Measurements from ENCODE around the gene SAMMSON. TPM values are rescaled to one million over a fixed set of nuclear protein-coding genes. Genes with fewer than 3 reads are reported as not detected.

SAMMSON gene
- polyA plus RNA-seq, 1 donor (not counting 4 experiments of a cell fraction or from before 2014, with no cell fraction given), result not detected

DNA sequence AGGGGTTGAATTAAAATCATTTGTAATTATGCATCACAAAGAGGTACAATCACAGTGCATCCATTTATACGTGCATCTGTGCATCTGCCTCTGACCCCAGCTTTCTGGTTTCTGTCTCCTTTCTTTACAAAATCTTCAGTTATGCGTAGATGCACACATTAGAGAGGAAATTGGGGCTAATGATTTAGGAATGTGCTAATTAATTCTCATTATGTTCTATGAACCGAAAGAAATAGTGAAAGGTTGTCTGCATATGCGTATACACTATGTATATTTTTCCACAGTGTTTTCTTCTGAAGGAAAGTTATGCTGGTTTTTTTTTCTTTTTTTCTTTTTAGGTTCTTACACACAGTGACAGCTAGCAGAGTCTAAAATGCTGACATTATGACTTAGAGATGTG, 71.6 kb downstream of the SAMMSON start:
- dilution Hi-C loops (cut with MboI; ENCODE audit: extremely low pct_ligation_motif_present, low sequenced_read_pairs), result no loop called here
- no peak for FAIRE-seq
- no peaks in the 10 kb centered on the region for H3K36me3 ChIP-seq (ENCODE audit: control insufficient read depth in 2 of 2, extremely low read depth in 1 of 2, insufficient read depth in 2 of 2, low read length in 2 of 2)

DNA sequence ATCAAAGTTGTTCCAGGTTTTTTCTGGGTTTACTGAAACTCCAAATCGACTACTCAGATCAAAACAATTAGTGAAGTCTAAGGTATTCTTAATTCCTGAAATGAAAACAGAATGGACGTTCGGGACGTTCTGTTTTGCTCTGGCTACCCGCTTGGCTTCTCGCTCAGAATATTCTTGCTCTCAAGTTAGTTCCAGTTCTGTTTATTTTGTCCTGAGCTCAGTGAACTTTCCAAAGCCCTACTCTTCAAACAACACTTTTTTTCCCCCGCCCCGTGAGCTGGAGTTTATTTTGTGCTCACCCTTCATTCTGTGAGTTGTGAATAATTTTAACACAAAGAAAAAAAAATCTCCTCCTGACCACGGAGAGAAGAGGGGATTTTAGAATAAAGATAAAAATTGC, 72.6 kb downstream of the SAMMSON start:
- H3K27me3 ChIP-seq (ENCODE audit: control insufficient read depth, extremely low read depth, insufficient read depth, low read length), result peaks cover 3% of the 10 kb centered on the region
- FAIRE-seq (no peak), DNase-seq (ENCODE audit: low read depth, low spot score) (no peak)
- H3K36me3 ChIP-seq (ENCODE audit: control insufficient read depth in 2 of 2, extremely low read depth in 1 of 2, insufficient read depth in 2 of 2, low read length in 2 of 2), result no peaks in the 10 kb centered on the region
- dilution Hi-C loops (cut with MboI; ENCODE audit: extremely low pct_ligation_motif_present, low sequenced_read_pairs), result no loop called here
- H3K4me2 ChIP-seq (ENCODE audit: control insufficient read depth, extremely low read depth, insufficient read depth, low read depth, low read length), result no peak overlapping the region
- TF ChIP-seq, protein P1, sequence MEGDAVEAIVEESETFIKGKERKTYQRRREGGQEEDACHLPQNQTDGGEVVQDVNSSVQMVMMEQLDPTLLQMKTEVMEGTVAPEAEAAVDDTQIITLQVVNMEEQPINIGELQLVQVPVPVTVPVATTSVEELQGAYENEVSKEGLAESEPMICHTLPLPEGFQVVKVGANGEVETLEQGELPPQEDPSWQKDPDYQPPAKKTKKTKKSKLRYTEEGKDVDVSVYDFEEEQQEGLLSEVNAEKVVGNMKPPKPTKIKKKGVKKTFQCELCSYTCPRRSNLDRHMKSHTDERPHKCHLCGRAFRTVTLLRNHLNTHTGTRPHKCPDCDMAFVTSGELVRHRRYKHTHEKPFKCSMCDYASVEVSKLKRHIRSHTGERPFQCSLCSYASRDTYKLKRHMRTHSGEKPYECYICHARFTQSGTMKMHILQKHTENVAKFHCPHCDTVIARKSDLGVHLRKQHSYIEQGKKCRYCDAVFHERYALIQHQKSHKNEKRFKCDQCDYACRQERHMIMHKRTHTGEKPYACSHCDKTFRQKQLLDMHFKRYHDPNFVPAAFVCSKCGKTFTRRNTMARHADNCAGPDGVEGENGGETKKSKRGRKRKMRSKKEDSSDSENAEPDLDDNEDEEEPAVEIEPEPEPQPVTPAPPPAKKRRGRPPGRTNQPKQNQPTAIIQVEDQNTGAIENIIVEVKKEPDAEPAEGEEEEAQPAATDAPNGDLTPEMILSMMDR (optimal IDR thresholded peaks at IDR 0.05 in 1 of 3, IDR thresholded peaks at IDR 0.05 in 1 of 3, conservative IDR thresholded peaks at IDR 0.05 in 1 of 3; ENCODE audit: extremely low read depth in 1 of 3, insufficient read depth in 2 of 3, low read length in 3 of 3), result no peak
- TF ChIP-seq EZH2 (IDR thresholded peaks at IDR 0.05; ENCODE audit: low read length), result no peak
- no peak overlapping the region for H3K4me3 ChIP-seq (ENCODE audit: control insufficient read depth in 2 of 3, extremely low read depth in 1 of 3, insufficient read depth in 2 of 3, low read depth in 1 of 3, low read length in 3 of 3)
- no peaks in the 10 kb centered on the region for H3K79me2 ChIP-seq (ENCODE audit: control insufficient read depth, insufficient read depth, low read length)
- H3K9ac ChIP-seq (ENCODE audit: control insufficient read depth, extremely low read depth, insufficient read depth, low read length), result no peak overlapping the region
- H3K4me1 ChIP-seq (ENCODE audit: control insufficient read depth, extremely low read depth, insufficient read depth, low read length), result no peaks in the 10 kb centered on the region
- H3K9me3 ChIP-seq (ENCODE audit: control insufficient read depth, low read depth, low read length), result no peaks in the 10 kb centered on the region
- no peak overlapping the region for H2AFZ ChIP-seq (ENCODE audit: control insufficient read depth, low read length)
- no peak overlapping the region for H3K27ac ChIP-seq (ENCODE audit: control insufficient read depth, insufficient read depth, low read length)
- H3K9me1 ChIP-seq (ENCODE audit: control insufficient read depth, extremely low read depth, insufficient read depth, low read length), result no peaks in the 10 kb centered on the region
- no peaks in the 10 kb centered on the region for H4K20me1 ChIP-seq (ENCODE audit: control insufficient read depth, extremely low read depth, insufficient read depth, low read length)

More for the DNA sequence above, 71.6 kb downstream of the SAMMSON start:
- Histone ChIP-seq H3K4me3 (ENCODE audit: control insufficient read depth in 2 of 3, extremely low read depth in 1 of 3, insufficient read depth in 2 of 3, low read depth in 1 of 3, low read length in 3 of 3) (no peak overlapping the region), H3K27ac (ENCODE audit: control insufficient read depth, insufficient read depth, low read length) (no peak overlapping the region), H3K4me2 (ENCODE audit: control insufficient read depth, extremely low read depth, insufficient read depth, low read depth, low read length) (no peak overlapping the region), H4K20me1 (ENCODE audit: control insufficient read depth, extremely low read depth, insufficient read depth, low read length) (no peaks in the 10 kb centered on the region), H3K27me3 (ENCODE audit: control insufficient read depth, extremely low read depth, insufficient read depth, low read length) (peaks cover 3% of the 10 kb centered on the region), H3K9me1 (ENCODE audit: control insufficient read depth, extremely low read depth, insufficient read depth, low read length) (no peaks in the 10 kb centered on the region), H2AFZ (ENCODE audit: control insufficient read depth, low read length) (no peak overlapping the region), H3K9me3 (ENCODE audit: control insufficient read depth, low read depth, low read length) (no peaks in the 10 kb centered on the region), H3K4me1 (ENCODE audit: control insufficient read depth, extremely low read depth, insufficient read depth, low read length) (no peaks in the 10 kb centered on the region), H3K79me2 (ENCODE audit: control insufficient read depth, insufficient read depth, low read length) (no peaks in the 10 kb centered on the region), H3K9ac (ENCODE audit: control insufficient read depth, extremely low read depth, insufficient read depth, low read length) (no peak overlapping the region)
- DNase-seq (ENCODE audit: low read depth, low spot score), result no peak
- TF ChIP-seq EZH2 (IDR thresholded peaks at IDR 0.05; ENCODE audit: low read length), result no peak
- TF ChIP-seq, protein P1 (optimal IDR thresholded peaks at IDR 0.05 in 1 of 3, IDR thresholded peaks at IDR 0.05 in 1 of 3, conservative IDR thresholded peaks at IDR 0.05 in 1 of 3; ENCODE audit: extremely low read depth in 1 of 3, insufficient read depth in 2 of 3, low read length in 3 of 3), result no peak

Data from keratinocyte (primary cell).